Measurements from ENCODE around the gene STX10.
A peak's percentile ranks its signal among the peaks of the same experiment; 100 is the strongest.
"Not testable (repeated sequence)": the region's sequence is repeated elsewhere in the genome, so short reads cannot be mapped to it uniquely, and the experiment has no call there.

The STX10 gene

DNA sequence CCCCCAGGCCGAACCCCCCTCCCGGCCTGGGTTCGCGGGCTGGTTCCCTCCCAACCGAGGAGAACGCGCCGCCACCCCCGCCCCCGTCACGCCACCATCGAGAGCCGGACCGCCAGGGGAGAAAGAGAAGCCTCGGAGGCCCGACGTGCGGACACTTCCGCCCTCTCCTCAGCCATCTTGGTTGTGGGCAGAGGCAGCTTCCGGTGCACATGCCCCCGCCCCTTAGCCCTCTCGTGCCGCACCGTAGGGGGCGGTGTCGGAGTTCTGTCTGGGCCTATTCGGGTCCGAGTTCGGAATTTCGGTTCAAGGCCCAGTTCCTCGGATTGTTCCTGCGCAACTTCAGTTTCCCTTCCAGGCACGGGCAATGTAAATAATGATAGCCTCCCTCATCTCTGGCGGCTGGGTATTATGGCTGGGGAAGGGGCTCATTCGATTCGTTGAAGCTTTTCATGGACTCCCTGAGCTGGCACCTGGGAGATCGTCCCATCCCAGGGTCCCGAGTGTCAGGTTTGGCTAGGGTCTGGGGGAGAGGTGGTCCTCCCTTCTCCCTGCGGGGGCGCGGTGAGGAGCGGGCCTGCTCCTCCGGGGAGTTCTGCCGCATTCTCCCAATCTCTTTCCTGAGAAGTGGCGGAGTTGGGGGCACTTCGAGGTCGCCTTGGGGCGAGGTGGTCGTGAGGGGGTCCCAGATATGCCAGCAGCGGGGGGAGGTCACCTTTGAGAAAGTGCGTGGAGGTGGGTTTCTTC lies at the start of gene STX10, which contains the start of gene IER2:
Gene STX10 (minus strand): TSS at position 189 of the 744 bp plus-strand sequence. CDS start 202 bp downstream, outside the sequence.
Gene IER2 (plus strand): TSS at position 225 of the 744 bp plus-strand sequence. CDS start 2,776 bp downstream, outside the sequence.
- DNase-seq (ENCODE audit: low read depth in 1 of 2, low spot score in 1 of 2), result peak; percentile 86 to 89

DNA sequence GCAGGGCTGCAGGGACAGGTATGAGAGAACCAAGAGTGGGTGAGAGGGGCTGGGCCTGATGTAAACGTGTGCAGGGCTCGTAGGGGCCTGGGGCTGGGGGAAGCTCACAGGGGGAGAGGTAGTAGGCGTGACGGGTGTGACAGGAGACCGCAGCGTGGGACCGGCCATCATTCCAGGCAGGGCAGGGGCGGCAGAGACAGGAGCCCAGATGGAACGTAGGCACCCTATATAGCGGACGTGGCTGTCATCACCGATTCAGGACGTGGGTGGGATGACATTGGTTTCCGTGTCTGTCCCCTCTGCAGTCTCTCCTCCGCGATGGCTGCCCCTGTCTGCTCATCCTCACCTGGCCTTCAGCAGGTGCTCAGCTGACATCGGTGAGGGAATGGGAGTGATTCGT lies 48.5 kb upstream of the STX10 start:
- DNase-seq (ENCODE audit: low read depth in 1 of 2, low spot score in 1 of 2), result no peak

- DNase-seq (ENCODE audit: low read depth in 1 of 2, low spot score in 1 of 2), result peak; percentile 35 to 38
Measured at GRCh38 chr19:13195678-13196077, 45.5 kb upstream of the STX10 start.

GRCh38 chr19:13190781-13191540 lies 40.8 kb upstream of the STX10 start:
- DNase-seq (ENCODE audit: low read depth in 1 of 2, low spot score in 1 of 2), result no peak

DNA sequence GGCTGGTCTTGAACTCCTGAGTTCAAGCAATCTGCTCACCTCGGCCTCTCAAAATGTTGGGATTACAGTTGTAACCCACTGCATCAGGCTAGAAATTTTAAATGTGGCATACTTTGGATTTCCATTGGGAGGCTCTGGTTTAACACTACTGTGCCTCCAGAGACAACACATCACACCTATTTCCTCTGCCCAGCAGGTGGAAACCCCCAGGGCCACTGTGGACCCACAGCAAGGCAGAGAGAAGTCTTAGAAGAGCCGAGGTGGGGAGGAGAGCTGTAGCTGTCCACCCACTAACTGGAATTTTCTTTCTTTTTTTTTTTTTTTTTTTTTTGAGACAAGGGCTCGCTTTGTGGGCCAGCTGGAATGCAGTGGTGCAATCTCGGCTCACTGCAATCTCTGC lies 39.4 kb upstream of the STX10 start:
- DNase-seq (ENCODE audit: low read depth in 1 of 2, low spot score in 1 of 2), result no peak

DNA sequence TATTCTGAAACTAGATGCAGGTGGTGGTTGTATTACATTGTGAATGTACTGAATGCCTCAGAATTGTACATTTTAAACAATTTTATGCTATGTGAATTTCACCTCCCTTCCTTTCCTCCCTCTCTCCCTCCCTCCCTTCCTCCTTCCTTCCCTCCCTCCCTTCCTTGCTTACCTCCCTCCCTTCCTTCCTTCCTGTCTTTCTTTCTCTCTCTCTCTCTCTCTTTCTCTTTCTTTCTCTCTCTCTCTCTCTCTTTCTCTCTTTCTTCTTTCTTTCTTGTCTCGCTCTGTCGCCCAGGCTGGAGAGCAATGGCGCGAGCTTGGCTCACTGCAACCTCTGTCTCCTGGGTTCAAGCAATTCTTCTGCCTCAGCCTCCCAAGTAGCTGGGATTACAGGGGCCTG lies 37.2 kb upstream of the STX10 start:
- no peak for DNase-seq (ENCODE audit: low read depth in 1 of 2, low spot score in 1 of 2)

GRCh38 chr19:13186688-13187087 lies 36.5 kb upstream of the STX10 start:
- DNase-seq (ENCODE audit: low read depth in 1 of 2, low spot score in 1 of 2), result not testable (repeated sequence)

DNA sequence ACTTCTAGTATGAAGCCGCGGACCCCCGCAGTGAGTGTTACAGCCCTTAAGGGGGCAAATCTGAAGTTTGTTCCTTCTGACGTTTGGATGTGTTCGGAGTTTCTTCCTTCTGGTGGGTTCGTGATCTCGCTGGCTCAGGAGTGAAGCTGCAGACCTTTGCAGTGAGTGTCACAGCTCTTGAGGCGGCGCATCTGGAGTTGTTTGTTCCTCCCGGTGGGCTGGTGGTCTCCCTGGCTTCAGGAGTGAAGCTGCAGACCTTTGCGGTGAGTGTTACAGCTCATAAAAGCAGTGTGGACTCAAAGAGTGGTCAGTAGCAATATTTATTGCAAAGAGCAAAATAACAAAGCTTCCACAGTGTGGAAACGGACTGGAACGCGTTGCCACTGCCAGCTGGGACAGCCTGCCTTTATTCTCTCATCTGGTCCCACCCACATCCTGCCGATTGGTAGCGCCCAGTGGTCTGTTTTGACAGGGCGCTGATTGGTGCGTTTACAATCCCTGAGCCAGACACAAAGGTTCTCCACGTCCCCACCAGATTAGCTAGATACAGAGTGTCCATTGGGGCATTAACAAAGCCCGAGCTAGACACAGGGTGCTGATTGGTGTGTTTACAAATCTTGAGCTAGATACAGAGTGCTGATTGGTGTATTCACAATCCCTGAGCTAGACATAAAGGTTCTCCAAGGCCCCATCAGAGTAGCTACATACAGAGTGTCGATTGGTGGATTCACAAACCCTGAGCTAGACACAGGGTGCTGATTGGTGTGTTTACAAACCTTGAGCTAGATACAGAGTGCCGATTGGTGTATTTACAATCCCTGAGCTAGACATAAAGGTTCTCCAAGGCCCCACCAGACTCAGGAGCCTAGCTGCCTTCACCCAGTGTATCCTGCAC lies 35.8 kb upstream of the STX10 start:
- DNase-seq (ENCODE audit: low read depth in 1 of 2, low spot score in 1 of 2), result not testable (repeated sequence)

DNA sequence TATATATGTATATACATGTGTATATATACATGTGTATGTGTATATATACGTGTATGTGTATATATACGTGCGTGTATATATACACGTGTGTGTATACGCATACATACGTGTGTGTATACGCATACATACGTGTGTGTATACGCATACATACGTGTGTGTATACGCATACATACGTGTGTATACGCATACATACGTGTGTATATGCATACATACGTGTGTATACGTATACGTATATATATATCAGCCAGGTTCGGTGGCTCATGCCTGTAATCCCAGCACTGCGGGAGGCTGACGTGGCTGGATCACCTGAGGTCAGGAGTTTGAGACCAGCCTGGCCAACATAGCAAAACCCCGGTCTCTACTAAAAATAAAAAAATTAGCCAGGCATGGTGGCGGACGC lies 34.8 kb upstream of the STX10 start:
- DNase-seq (ENCODE audit: low read depth in 1 of 2, low spot score in 1 of 2), result not testable (repeated sequence)

DNA sequence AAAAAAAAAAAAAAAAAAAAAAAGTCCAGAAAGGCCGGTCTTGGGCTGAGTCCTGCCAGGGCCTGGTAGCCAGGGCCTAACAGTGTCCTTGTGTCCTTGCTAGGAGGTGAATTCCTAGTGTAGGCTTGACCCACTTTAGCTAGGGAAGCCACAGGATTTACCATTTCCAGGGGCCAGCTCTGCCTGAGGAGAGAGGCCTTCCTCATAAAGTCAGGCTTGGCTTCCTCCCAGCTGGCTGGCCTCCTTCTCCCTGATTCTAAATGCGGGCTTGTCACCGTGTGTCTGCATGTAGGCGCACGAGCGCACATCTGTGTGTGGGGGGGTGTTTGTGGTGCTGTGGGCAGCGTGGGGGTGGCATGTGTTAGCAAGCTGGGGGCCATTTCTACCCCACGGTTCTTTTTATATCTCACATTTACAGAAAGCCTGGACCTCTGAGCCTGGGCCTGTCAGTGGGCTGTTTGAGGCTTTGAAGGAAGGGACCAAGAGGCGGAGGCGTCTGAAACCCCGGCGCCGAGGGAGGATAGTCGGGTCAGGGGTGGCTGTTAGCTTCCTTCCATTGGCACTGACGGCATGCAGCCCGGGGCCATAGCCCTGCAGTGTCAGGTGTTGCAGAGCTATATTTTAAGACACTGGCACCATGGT lies 31.7 kb upstream of the STX10 start:
- DNase-seq (ENCODE audit: low read depth in 1 of 2, low spot score in 1 of 2), result peak in 1 of 2 donors; percentile 24

DNA sequence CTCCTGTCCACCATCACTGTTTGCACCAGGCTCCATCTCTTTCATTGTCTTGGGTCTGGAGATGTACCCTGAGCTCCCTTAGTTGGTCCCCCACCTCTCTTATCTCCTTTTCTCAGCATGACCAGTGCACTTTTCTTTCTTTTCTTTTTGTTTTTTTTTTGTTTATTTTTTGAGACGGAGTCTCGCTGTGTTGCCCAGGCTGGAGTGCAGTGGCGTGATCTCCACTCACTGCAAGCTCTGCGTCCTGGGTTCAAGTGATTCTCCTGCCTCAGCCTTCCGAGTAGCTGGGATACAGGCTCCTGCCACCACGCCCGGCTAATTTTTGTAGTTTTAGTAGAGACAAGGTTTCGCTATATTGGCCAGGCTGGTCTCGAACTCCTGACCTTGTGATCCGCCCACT lies 28.1 kb upstream of the STX10 start:
- not testable (repeated sequence) for DNase-seq (ENCODE audit: low read depth in 1 of 2, low spot score in 1 of 2)

- DNase-seq (ENCODE audit: low read depth in 1 of 2, low spot score in 1 of 2), result not testable (repeated sequence)
Measured at GRCh38 chr19:13177584-13177983, 27.4 kb upstream of the STX10 start.

DNA sequence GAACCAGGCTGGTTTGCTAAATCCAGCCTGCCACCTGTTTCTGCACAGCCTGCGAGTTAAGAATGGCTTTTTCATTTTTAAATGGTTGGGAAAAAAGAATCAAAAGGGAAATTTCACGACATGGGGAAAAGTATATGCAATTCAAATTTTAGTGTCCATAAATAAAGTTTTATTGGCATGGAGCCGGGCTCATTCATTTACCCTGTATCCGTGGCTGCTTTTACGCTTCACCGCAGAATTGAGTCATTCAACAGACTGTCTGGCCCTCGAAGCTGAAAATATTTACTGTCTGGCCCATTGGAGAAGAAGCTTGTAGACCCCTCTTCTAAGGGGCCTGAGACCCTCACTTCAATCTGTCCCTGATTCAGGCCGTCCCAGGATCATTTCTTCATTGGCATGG lies 26.2 kb upstream of the STX10 start:
- DNase-seq (ENCODE audit: low read depth in 1 of 2, low spot score in 1 of 2), result no peak

DNA sequence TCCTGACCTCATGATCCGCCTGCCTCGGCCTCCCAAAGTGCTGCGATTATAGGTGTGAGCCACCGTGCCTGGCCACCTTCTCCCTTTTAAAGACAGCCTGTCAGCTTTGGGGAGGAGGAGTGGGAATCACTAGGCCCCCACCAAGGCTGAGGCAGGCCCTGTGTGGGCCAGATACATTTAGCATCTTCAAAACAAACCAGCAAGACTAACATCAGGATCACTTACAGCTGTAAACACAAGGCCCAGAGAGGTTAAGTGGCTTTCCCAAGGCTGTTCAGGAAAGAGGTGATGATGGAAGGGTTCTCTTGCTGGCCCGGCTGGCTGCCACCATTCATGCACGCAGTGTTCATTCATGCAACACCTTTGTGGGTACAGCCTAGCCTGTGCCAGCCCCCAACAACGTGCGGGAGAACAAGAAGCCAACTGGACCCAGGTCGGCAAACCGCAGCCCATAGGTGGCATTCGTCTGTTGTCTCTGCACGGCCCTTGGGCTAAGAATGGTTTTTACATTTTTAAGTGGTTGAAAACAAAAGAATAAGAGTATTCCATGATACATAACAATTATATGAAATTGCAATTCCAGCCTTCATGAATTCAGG lies 23.1 kb upstream of the STX10 start:
- no peak for DNase-seq (ENCODE audit: low read depth in 1 of 2, low spot score in 1 of 2)

- DNase-seq (ENCODE audit: low read depth in 1 of 2, low spot score in 1 of 2), result peak; percentile 62 to 64
Measured at GRCh38 chr19:13172346-13173138, 22.4 kb upstream of the STX10 start.

DNA sequence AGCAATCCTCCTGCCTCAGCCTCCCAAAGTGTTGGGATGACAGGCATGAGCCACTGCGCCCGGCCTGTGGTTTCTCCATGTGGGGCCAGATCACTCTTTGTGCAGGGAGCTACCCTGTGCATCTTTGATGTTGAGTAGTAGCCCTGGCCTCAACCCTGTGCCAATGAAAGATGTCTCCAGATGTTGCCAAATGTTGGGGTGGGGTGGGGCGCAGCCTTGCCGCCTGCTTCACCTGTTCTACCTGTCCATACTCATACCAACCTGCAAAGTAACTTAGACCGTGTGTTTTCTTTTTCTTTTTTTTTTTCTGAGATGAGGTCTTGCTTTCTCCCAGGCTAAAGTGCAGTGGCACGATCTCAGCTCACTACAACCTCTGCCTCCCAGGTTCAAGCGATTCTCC lies 21.0 kb upstream of the STX10 start:
- DNase-seq (ENCODE audit: low read depth in 1 of 2, low spot score in 1 of 2), result no peak

DNA sequence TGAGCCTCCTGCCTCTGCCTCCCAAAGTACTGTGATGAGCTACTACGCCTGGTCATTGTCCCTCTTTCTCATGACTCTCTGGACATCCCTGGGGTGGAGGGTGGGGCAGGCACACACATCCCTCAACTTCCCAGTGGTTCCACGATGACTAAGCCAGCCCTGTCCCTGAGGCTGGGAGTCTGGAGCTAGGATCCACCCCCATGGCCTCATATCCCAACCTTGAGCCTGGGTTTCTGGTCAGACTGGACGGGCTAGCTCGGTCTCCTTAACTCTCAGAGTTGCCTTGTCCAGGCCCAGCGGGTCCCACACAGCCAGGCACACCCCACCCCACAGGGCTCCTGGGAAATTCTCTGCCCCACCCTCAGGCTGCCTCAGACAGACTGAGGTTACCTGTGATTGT lies 19.6 kb upstream of the STX10 start:
- no peak for DNase-seq (ENCODE audit: low read depth in 1 of 2, low spot score in 1 of 2)

- DNase-seq (ENCODE audit: low read depth in 1 of 2, low spot score in 1 of 2), result not testable (repeated sequence)
Measured at GRCh38 chr19:13166151-13166550, 16.0 kb upstream of the STX10 start.

- DNase-seq (ENCODE audit: low read depth in 1 of 2, low spot score in 1 of 2), result no peak
Measured at GRCh38 chr19:13165162-13165997, 15.2 kb upstream of the STX10 start.
